Type B pancreatic cell (in vitro differentiated cells): ENCODE data around the gene BUD13. TPM values are rescaled to one million over a fixed set of nuclear protein-coding genes. Genes with fewer than 3 reads are reported as not detected.

ENCODE experiments used
- DNase-seq: peaks from one replicate; pipeline ENCODE4 v3.0.0; 2021; ENCODE audit warnings: mixed read lengths; ENCODE audit not compliant: unreplicated experiment; ENCODE audit errors: extremely low spot score
- H3K27ac Mint-ChIP-seq: 2 replicates; pipeline ENCODE4 v1.8.0; 2021; ENCODE audit warnings: mild to moderate bottlenecking, mixed read lengths
- H3K27me3 Mint-ChIP-seq: 2 replicates; pipeline ENCODE4 v1.8.0; 2021; ENCODE audit warnings: mixed read lengths
- H3K36me3 Mint-ChIP-seq: 2 replicates; pipeline ENCODE4 v1.8.0; 2021; ENCODE audit warnings: mixed read lengths
- H3K4me1 Mint-ChIP-seq: one replicate; pipeline ENCODE4 v1.8.0; 2021; ENCODE audit warnings: mixed read lengths; ENCODE audit not compliant: unreplicated experiment
- H3K4me3 Mint-ChIP-seq: 2 replicates; pipeline ENCODE4 v1.8.0; 2021; ENCODE audit warnings: mild to moderate bottlenecking, mixed read lengths
- H3K9me3 Mint-ChIP-seq: 2 replicates; pipeline ENCODE4 v1.8.0; 2021; ENCODE audit warnings: mixed read lengths
- total RNA-seq: library from RNA; stranded (reverse); gene quantifications from 2 replicates; pipeline ENCODE4 v1.2.1, GENCODE V29; 2021; ENCODE audit warnings: low replicate concordance
- TF ChIP-seq, protein P1 (sequence below): fragments of 200-600 bp; sonication (generic); conservative IDR thresholded peaks from 2 replicates; pipeline ENCODE4 v1.5.0; 2021; ENCODE audit warnings: antibody characterized with exemption, mild to moderate bottlenecking

BUD13 gene
- total RNA-seq, 1 donor from 2014 or later = 23.8 TPM

DNA sequence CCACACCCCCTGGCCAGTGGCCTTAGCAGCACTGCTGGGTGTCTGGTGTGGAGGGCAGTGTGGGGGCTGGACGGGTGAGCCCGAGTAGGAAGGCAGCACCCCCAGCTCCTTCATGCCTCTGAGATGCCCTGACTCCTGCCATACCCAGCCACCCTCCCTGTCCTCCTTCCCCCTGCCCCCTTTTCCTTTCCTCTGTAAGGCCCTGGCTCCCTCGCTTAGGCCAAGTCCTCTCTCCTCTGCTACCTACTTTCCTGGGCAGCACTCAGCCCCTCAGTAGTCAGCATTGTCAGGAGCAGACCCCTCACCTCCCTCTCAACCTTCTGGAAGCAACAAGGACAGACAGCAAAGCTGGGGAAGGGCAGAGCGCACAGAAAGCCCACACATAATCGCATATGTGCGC lies 48.0 kb downstream of the BUD13 start:
- DNase-seq = no peak
- no peaks in the 10 kb centered on the region for H3K36me3 Mint-ChIP-seq
- no peak overlapping the region for H3K27ac Mint-ChIP-seq
- peaks cover 14% of the 10 kb centered on the region for H3K4me1 Mint-ChIP-seq
- peaks cover 28% of the 10 kb centered on the region for H3K27me3 Mint-ChIP-seq
- TF ChIP-seq, protein P1, sequence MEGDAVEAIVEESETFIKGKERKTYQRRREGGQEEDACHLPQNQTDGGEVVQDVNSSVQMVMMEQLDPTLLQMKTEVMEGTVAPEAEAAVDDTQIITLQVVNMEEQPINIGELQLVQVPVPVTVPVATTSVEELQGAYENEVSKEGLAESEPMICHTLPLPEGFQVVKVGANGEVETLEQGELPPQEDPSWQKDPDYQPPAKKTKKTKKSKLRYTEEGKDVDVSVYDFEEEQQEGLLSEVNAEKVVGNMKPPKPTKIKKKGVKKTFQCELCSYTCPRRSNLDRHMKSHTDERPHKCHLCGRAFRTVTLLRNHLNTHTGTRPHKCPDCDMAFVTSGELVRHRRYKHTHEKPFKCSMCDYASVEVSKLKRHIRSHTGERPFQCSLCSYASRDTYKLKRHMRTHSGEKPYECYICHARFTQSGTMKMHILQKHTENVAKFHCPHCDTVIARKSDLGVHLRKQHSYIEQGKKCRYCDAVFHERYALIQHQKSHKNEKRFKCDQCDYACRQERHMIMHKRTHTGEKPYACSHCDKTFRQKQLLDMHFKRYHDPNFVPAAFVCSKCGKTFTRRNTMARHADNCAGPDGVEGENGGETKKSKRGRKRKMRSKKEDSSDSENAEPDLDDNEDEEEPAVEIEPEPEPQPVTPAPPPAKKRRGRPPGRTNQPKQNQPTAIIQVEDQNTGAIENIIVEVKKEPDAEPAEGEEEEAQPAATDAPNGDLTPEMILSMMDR = no peak
- no peak overlapping the region for H3K4me3 Mint-ChIP-seq
- no peaks in the 10 kb centered on the region for H3K9me3 Mint-ChIP-seq

DNA sequence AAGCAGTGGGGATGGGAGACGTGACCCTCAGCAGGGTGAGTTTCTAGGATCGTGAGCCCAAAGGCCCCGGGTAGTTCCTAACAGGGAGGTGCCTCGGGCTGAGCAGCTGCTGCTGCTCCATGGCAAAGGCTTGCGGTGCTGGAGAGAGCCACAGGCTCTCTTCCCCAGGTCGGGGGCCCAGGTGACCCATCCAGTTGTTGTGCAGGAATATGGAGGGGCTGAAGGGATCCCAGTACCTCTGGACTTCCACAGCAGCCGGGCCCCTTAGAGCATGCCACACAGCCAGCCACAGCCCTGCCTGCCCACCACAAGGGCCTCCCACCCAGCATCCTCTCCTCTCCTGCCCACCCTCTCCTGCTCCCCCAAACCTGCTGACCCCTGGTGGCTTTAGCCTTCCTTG lies 49.3 kb downstream of the BUD13 start:
- Mint-ChIP-seq H3K4me1 (peaks cover 12% of the 10 kb centered on the region), H3K27me3 (peaks cover 24% of the 10 kb centered on the region), H3K27ac (no peak overlapping the region), H3K9me3 (no peaks in the 10 kb centered on the region), H3K4me3 (no peak overlapping the region), H3K36me3 (no peaks in the 10 kb centered on the region)
- TF ChIP-seq, protein P1 = no peak
- DNase-seq = no peak

DNA sequence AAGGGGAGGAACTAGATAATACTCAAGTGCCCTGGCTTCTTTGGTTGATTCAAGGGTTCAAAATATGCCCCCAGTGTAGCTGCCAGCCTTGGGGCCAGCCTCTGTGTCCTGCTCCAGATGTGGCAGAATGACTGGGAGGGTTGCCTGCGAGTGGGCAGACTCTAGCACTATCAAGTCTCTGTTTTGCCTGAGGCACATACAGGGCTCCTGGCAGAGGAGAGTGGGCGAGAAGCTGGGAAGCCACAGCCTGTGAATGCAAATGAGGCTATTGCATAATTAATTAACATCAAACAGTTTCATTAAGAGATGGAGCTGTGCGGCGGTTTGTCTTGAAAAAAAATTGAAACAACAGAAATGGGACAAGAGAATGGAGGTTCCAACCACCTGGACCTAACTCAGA lies 50.8 kb downstream of the BUD13 start:
- H3K4me3 Mint-ChIP-seq = no peak overlapping the region
- no peaks in the 10 kb centered on the region for H3K9me3 Mint-ChIP-seq
- H3K27me3 Mint-ChIP-seq = peaks cover 15% of the 10 kb centered on the region
- no peak overlapping the region for H3K27ac Mint-ChIP-seq
- DNase-seq = no peak
- H3K4me1 Mint-ChIP-seq = peaks cover 9% of the 10 kb centered on the region
- H3K36me3 Mint-ChIP-seq = no peaks in the 10 kb centered on the region
- TF ChIP-seq, protein P1 = no peak

DNA sequence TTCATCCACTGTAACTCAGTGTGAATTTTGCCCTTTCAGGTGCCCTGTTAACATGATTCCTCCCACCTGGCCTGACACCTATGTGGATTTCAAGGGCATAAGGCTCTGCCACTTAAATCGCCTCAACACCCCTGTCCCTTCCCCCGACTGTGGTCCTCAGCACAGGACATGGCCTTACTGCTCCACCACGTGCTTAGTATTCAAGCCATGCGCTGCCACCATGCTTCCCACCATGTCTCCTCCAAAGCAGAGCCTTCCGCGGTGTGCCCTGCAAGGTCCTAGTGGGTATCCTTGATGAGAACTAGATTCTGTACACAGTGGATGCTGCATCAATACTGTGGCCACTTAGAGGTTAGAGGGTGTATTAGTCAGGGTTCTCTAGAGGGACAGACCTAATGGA lies 51.9 kb downstream of the BUD13 start:
- no peak for DNase-seq
- no peak overlapping the region for H3K4me3 Mint-ChIP-seq
- no peaks in the 10 kb centered on the region for H3K36me3 Mint-ChIP-seq
- peaks cover 5% of the 10 kb centered on the region for H3K4me1 Mint-ChIP-seq
- TF ChIP-seq, protein P1 = no peak
- no peaks in the 10 kb centered on the region for H3K9me3 Mint-ChIP-seq
- no peak overlapping the region for H3K27ac Mint-ChIP-seq
- peaks cover 9% of the 10 kb centered on the region for H3K27me3 Mint-ChIP-seq

DNA sequence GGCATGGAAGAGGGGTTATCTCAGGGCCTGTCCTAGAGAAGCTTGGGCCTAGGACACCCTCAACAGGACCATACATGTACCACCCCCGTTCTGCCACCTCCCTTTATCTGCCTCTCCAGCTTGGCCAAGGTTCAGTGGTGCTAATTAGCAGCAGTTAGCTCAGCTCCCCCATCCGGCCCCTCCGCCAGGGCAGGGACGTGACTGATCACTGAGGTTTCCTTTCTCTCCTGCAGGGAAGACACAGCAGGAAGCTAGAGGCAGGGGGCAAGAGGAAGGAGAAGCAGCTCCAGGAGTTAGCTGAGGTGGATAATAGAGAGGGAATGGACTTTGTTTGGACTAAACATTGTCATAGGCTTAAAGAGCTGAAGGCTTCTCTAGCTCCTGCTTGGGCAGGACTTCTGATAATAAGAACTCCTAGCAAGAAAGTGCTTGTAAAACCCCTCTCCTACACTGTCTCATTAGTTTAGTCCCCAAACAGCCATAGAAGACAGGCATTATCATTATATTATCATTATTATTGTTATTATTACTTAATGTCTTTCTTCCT lies 53.8 kb downstream of the BUD13 start:
- Mint-ChIP-seq H3K4me1 (peaks cover 5% of the 10 kb centered on the region), H3K4me3 (no peak overlapping the region), H3K36me3 (no peaks in the 10 kb centered on the region), H3K9me3 (no peaks in the 10 kb centered on the region), H3K27ac (no peak overlapping the region), H3K27me3 (peaks cover 9% of the 10 kb centered on the region)
- no peak for DNase-seq
- TF ChIP-seq, protein P1 = no peak

DNA sequence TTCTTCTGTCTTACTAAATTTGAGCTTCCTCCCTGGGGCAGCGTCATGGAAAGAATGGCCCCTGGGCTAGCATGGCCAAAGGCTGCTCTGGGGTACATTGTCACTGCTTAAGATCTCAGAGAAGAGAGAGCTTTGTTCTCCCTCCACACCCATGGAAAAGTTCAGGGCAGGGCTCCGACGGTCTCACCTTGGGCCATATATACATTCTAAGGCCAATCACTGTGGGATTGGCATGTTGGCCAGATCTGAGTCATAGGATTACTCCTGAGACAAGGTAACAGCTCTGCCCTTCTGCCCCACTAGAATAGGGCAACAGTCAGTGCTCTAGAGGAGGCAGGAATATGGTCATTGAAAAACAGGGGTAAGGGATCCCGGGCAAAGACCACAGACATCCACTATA lies 56.2 kb downstream of the BUD13 start:
- Mint-ChIP-seq H3K4me3 (no peak overlapping the region), H3K4me1 (no peaks in the 10 kb centered on the region), H3K27me3 (peaks cover 6% of the 10 kb centered on the region), H3K36me3 (no peaks in the 10 kb centered on the region), H3K27ac (no peak overlapping the region), H3K9me3 (no peaks in the 10 kb centered on the region)
- TF ChIP-seq, protein P1 = no peak
- DNase-seq = no peak
